RKO (cell line): ENCODE data around the gene PPP2R3B.
"Not testable (repeated sequence)": the region's sequence is repeated elsewhere in the genome, so short reads cannot be mapped to it uniquely, and the experiment has no call there.

Source experiments
- DNase-seq: peaks from one replicate; pipeline ENCODE4 v3.0.0-alpha.2; 2016; ENCODE audit warnings: low spot score

The PPP2R3B gene

GRCh38 chrX:337331-337831 lies 49.3 kb downstream of the PPP2R3B start:
- DNase-seq = no peak

- DNase-seq = no peak
Measured at GRCh38 chrX:336227-336626, 50.5 kb downstream of the PPP2R3B start.

GRCh38 chrX:335758-336155 lies 51.0 kb downstream of the PPP2R3B start:
- no peak for DNase-seq

- no peak for DNase-seq
Measured at GRCh38 chrX:334971-335757, 51.5 kb downstream of the PPP2R3B start.

DNA sequence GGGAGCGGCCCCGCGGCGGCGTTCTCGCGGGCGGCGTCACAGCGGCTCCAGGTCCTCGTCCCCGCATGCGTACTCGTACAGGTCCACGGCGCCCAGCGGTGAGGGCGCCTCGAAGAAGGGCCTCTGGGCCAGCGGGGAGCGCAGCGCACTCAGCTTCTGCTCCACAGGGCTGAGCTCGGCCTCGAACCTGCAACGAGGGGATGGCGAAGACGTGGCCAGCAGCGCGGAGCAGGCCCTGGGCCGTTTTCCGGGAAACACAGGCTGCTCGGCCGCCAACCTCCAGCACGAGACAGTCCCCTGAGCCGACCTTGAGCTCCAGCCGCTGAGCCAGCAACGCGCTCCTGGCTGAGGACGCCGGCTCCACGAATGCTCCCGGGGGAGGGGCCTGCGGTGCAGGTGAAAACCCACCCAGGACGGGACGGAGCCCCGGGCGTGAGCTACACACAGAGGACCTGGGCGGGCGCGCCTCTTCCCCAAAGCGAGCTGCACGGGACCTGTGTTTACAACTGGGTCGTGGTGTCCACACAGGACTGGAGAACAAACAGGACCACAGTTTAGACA lies 52.3 kb downstream of the PPP2R3B start:
- DNase-seq = no peak

- DNase-seq = no peak
Measured at GRCh38 chrX:333611-334311, 52.9 kb downstream of the PPP2R3B start.

DNA sequence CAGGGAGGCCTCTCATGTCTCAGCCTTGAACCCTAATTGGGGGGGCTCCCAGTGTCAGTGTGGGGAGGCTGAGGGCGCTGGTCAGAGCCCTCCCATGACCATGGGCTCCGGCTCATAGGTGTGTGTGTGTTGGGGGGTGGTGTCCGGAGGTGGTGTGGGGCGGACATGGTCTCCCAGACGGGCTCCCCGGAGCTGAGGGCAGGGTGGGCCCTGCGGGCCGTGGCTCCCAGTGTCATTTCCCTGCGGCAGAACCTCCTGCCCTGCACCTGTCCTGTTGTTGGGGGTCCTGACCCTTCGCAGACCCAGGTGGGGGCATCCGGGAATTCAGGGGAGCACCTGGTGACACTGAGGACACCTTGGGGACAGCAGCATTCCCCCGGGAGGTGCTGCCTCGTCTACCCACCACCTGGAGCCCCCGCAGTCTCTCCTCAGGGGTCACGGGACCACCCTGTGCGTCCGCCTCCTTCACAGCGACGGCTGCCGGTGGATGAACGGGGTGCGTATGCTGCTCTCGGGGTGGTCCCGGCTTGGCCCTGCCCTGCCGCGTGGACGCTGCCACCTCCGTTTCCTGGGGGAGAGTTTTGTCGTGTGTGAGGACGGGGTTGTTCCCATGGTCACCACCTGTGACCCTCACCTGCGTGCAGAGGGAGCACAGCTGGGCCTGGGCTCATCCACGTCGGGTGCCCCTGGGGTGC lies 53.6 kb downstream of the PPP2R3B start:
- no peak for DNase-seq

GRCh38 chrX:332496-332860 lies 54.2 kb downstream of the PPP2R3B start:
- DNase-seq = no peak

- DNase-seq = no peak
Measured at GRCh38 chrX:331825-332495, 54.7 kb downstream of the PPP2R3B start.

DNA sequence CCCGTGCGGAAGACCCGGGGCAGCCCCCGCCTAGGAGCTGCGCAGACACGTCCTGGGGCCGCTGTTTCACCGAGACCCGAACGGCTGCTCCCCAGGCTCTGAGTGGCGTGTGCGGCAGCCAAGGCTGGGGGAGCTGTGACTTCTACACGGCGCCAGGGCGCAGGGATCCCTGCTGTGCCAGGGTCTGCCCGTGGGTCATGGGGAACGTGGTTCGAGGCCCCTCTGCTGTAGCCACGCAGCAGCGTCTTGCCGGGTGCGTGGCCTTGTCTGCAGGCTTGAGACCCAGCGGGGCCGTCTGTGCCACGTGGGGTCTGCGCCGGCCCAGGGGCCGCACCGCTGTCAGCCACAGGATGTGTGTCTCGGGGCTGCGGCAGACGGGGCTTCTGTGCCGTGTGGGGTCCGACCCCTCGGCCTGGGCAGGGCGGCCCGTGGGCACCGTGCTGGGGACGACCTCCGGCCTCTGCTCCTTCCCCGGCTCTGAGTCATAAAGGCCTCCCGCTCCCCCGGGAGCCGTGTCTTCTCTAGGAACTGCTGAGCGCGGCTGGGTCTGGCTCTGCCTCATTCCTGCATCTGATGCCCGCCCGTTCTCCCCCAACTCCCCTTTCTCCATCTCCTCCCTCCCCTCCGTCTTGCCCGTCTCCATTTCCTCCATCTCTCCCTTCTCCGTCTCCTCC lies 55.4 kb downstream of the PPP2R3B start:
- DNase-seq = no peak

GRCh38 chrX:330726-331150 lies 56.0 kb downstream of the PPP2R3B start:
- DNase-seq = no peak

GRCh38 chrX:330141-330725 lies 56.5 kb downstream of the PPP2R3B start:
- DNase-seq = not testable (repeated sequence)

DNA sequence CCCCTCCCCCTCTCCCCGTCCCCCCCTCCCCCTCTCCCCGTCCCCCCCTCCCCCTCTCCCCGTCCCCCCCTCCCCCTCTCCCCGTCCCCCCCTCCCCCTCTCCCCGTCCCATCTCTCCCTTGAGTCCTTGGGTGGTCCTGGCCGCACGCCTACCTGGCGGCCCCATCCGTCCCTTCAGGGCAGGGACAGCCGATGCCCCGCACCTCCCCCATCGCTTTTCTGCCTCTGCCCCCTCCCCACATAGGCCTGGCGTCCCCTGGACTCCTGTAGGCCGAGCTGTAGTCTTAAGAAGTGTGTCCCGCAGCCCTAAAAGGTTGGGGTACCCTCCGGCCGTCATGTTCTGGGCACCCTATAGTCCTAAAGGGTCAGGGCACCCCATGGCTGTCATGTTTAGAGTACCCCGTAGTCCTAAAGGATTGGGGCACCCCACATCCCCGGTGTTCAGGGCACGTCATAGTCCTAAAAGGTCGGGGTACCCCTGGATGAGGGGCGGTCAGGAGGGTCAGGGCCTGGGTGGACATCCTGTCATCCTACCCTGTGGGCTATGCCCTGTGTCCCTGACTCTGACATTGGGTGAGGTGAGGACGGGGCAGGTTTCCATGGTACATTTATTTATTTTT lies 57.3 kb downstream of the PPP2R3B start:
- no peak for DNase-seq

- no peak for DNase-seq
Measured at GRCh38 chrX:327660-328126, 59.0 kb downstream of the PPP2R3B start.

DNA sequence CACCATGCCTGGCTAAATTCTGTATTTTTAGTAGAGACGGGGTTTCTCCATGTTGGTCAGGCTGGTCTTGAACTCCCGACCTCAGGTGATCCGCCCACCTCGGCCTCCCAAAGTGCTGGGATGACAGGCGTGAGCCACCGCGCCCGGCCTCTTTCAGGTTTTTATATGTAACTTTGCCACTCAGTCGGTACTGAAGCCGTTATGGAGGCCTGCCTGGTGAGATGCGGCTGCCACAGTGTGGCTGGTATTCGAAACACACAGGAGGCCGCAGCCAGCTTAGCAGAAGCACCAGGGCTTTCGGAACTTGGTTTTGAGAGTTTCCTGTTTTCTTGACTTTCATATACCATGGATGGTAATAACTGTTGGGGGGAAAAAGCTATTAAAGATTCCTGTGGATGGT lies 62.0 kb downstream of the PPP2R3B start:
- not testable (repeated sequence) for DNase-seq

GRCh38 chrX:323721-324628 lies 62.7 kb downstream of the PPP2R3B start:
- peak; percentile 60 for DNase-seq

DNA sequence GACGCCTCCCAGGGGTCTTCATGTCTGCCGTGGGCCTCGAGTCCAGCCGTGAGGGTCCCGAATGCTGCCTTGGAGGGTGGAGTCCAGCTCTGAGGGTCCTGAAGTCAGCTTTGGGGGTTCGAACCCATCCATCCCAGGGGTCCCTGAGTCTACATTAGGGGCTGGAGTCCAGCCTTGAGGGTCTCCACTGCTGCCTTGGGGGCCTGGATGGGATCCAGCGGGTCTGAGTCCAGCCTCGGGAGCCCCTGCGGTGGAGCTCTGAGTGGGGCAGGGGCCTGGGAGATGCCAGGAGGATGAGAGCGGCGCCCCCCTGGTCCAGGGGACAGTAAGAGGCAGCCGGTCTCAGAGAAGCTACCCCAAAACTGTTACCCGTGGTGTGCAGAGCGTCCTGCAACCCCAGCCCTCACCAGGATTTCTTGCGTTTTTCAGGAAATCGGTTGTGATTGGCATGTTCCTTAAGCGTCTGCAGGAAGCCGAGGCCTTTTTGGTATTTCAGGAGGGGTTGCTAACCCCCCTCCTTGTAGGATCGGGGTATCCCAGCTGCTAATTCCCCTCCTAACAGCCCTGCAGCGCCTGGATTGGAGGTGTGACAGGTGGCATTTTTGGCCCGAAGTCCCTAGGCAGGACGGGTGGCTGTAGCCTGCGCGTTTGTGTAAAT lies 66.5 kb downstream of the PPP2R3B start:
- peak; percentile 53 for DNase-seq

- no peak for DNase-seq
Measured at GRCh38 chrX:319579-320125, 67.1 kb downstream of the PPP2R3B start.
